H1 (cell line): ENCODE results near the gene ADD3. TPM values are rescaled to one million over a fixed set of nuclear protein-coding genes. Genes with fewer than 3 reads are reported as not detected.

ENCODE experiments used
- CTCF ChIA-PET: fragments of 300-600 bp; sonication (Branson Sonifier 250); formaldehyde crosslinking; loops from one replicate; lab custom pipeline; 2021; ENCODE audit not compliant: partially characterized antibody; lab: Charles Lee
- POLR2A ChIA-PET: fragments of 300-600 bp; sonication (Branson Sonifier 250); formaldehyde crosslinking; loops from one replicate; lab custom pipeline; 2021; ENCODE audit warnings: inconsistent platforms; ENCODE audit not compliant: partially characterized antibody; lab: Charles Lee
- DNase-seq, 2 experiments: peaks; one replicate each; pipeline versions ENCODE4 v3.0.0 to v3.0.0-alpha.2; 2010 to 2022; ENCODE audit warnings: low spot score in 2 of 2, low read depth in 1 of 2, mixed read lengths in 1 of 2
- FAIRE-seq: peaks from 2 replicates; lab custom pipeline; 2011; peaks lifted over from hg19 to GRCh38; lab: Jason Lieb, UNC
- H2AFZ ChIP-seq: 2 replicates; pipeline ENCODE4 v1.8.1; 2012; ENCODE audit warnings: low read length, inconsistent platforms
- H2AK5ac ChIP-seq: 2 replicates; pipeline ENCODE4 v1.6.1; 2013; ENCODE audit warnings: low read depth, low read length
- H2BK120ac ChIP-seq: replicated peaks from 2 replicates; pipeline ENCODE3; 2013; ENCODE audit warnings: low read depth, low read length, inconsistent platforms
- H2BK12ac ChIP-seq: 2 replicates; pipeline ENCODE4 v1.6.1; 2013; ENCODE audit warnings: low read depth, low read length
- H2BK15ac ChIP-seq: 2 replicates; pipeline ENCODE4 v1.6.1; 2013; ENCODE audit warnings: low read length
- H2BK20ac ChIP-seq: 2 replicates; pipeline ENCODE4 v1.6.1; 2013; ENCODE audit warnings: low read length
- H2BK5ac ChIP-seq: 2 replicates; pipeline ENCODE4 v1.6.1; 2013; ENCODE audit warnings: low read depth, low read length
- H3K14ac ChIP-seq: 2 replicates; pipeline ENCODE4 v1.6.1; 2013; ENCODE audit warnings: inconsistent platforms; ENCODE audit not compliant: insufficient read length
- H3K18ac ChIP-seq: 2 replicates; pipeline ENCODE4 v1.6.1; 2013; ENCODE audit warnings: low read length; ENCODE audit errors: extremely low read depth
- H3K23ac ChIP-seq: 2 replicates; pipeline ENCODE4 v1.6.1; 2013; ENCODE audit warnings: inconsistent platforms; ENCODE audit not compliant: insufficient read length
- H3K23me2 ChIP-seq: 2 replicates; pipeline ENCODE4 v1.6.1; 2013; ENCODE audit warnings: low read depth, low read length
- H3K27ac ChIP-seq: 2 replicates; pipeline ENCODE4 v1.6.1; 2011; ENCODE audit warnings: low read depth, low read length, inconsistent platforms
- H3K27me3 ChIP-seq, 4 experiments: replicated peaks in 1 of 4; 1 replicate in 1 of 4; 2 replicates in 3 of 4; pipeline versions ENCODE4 v1.6.1 to v1.8.1; 2011 to 2013; ENCODE audit warnings: low read length in 3 of 4, mild to moderate bottlenecking in 3 of 4, inconsistent platforms in 2 of 4, mixed read lengths in 2 of 4, moderate library complexity in 1 of 4; ENCODE audit not compliant: control insufficient read depth in 3 of 4, insufficient read depth in 3 of 4; ENCODE audit errors: extremely low read depth in 1 of 4
- H3K36me3 ChIP-seq, 4 experiments: 2 replicates each; pipeline versions ENCODE4 v1.6.1 to v1.8.1; 2011 to 2013; ENCODE audit warnings: mild to moderate bottlenecking in 4 of 4, low read length in 3 of 4, moderate library complexity in 2 of 4, control low read depth in 1 of 4, inconsistent platforms in 1 of 4; ENCODE audit not compliant: insufficient read depth in 4 of 4, control insufficient read depth in 2 of 4
- H3K4ac ChIP-seq: replicated peaks from 2 replicates; pipeline ENCODE3; 2013; ENCODE audit warnings: low read length, low read depth, mixed read lengths, inconsistent platforms; ENCODE audit not compliant: insufficient read length
- H3K4me1 ChIP-seq, 4 experiments: replicated peaks in 1 of 4; 1 replicate in 1 of 4; 2 replicates in 3 of 4; pipeline versions ENCODE4 v1.6.1 to v1.8.1; 2011 to 2013; ENCODE audit warnings: low read length in 3 of 4, inconsistent platforms in 2 of 4, mixed read lengths in 1 of 4; ENCODE audit not compliant: insufficient read depth in 4 of 4, control insufficient read depth in 3 of 4
- H3K4me2 ChIP-seq, 2 experiments: 2 replicates each; pipeline versions ENCODE4 v1.6.1 to v1.8.1; 2011 to 2013; ENCODE audit warnings: low read depth in 2 of 2, low read length in 2 of 2, control low read depth in 1 of 2, inconsistent platforms in 1 of 2, mild to moderate bottlenecking in 1 of 2; ENCODE audit not compliant: insufficient read depth in 1 of 2
- H3K4me3 ChIP-seq, 4 experiments: fragments of 200-600, 300-600 bp in 1 of 4; sonication (generic), shearing (Covaris generic), sonication (Bioruptor Twin) in 1 of 4; 2 replicates each; pipeline versions ENCODE4 v1.5.1 to v1.8.1; 2011 to 2016; ENCODE audit warnings: low read length in 4 of 4, low read depth in 3 of 4, control low read depth in 2 of 4, inconsistent platforms in 2 of 4, mild to moderate bottlenecking in 2 of 4, mixed read lengths in 1 of 4, moderate library complexity in 1 of 4; ENCODE audit not compliant: insufficient read depth in 2 of 4; ENCODE audit errors: extremely low read depth in 1 of 4
- H3K56ac ChIP-seq: replicated peaks from 2 replicates; pipeline ENCODE3; 2013; ENCODE audit warnings: low read depth, mild to moderate bottlenecking, mixed read lengths, low read length, inconsistent platforms; ENCODE audit not compliant: insufficient read length
- H3K79me1 ChIP-seq: 2 replicates; pipeline ENCODE4 v1.6.1; 2013; ENCODE audit warnings: low read depth, low read length, control low read depth
- H3K79me2 ChIP-seq, 2 experiments: 2 replicates each; pipeline versions ENCODE4 v1.6.1 to v1.8.1; 2012 to 2013; ENCODE audit warnings: low read length in 2 of 2, mild to moderate bottlenecking in 2 of 2, inconsistent platforms in 1 of 2; ENCODE audit not compliant: insufficient read depth in 2 of 2, control insufficient read depth in 1 of 2
- H3K9ac ChIP-seq, 4 experiments: replicated peaks in 1 of 4; 1 replicate in 1 of 4; 2 replicates in 3 of 4; pipeline versions ENCODE4 v1.6.1 to v1.8.1; 2011 to 2013; ENCODE audit warnings: low read depth in 3 of 4, low read length in 3 of 4, control low read depth in 2 of 4, mild to moderate bottlenecking in 2 of 4, moderate library complexity in 2 of 4, inconsistent platforms in 1 of 4; ENCODE audit errors: extremely low read depth in 1 of 4
- H3K9me3 ChIP-seq, 2 experiments: 2 replicates each; pipeline versions ENCODE4 v1.6.1 to v1.8.1; 2012 to 2013; ENCODE audit warnings: mild to moderate bottlenecking in 2 of 2, moderate library complexity in 2 of 2, control low read depth in 1 of 2, inconsistent platforms in 1 of 2, low read depth in 1 of 2, low read length in 1 of 2, mixed read lengths in 1 of 2; ENCODE audit not compliant: insufficient read depth in 2 of 2
- H4K20me1 ChIP-seq, 2 experiments: replicated peaks in 1 of 2; 2 replicates each; pipeline versions ENCODE3 to v1.8.1; 2011 to 2013; ENCODE audit warnings: inconsistent platforms in 2 of 2, low read length in 2 of 2, mild to moderate bottlenecking in 1 of 2; ENCODE audit not compliant: insufficient read depth in 2 of 2, control insufficient read depth in 1 of 2
- H4K5ac ChIP-seq: 2 replicates; pipeline ENCODE4 v1.6.1; 2013; ENCODE audit warnings: low read length, low read depth, mixed read lengths, inconsistent platforms; ENCODE audit not compliant: insufficient read length
- H4K8ac ChIP-seq: 2 replicates; pipeline ENCODE4 v1.8.0; 2013; ENCODE audit warnings: mild to moderate bottlenecking, moderate library complexity, low read length, inconsistent platforms; ENCODE audit not compliant: insufficient read depth; ENCODE audit errors: extremely low read depth
- H4K91ac ChIP-seq: replicated peaks from 2 replicates; pipeline ENCODE3; 2013; ENCODE audit warnings: low read length, mixed read lengths, inconsistent platforms; ENCODE audit not compliant: insufficient read length
- SAP30 ChIP-seq: fragments of 300-600 bp; sonication (generic); IDR thresholded peaks from 2 replicates; pipeline ENCODE4 v1.7.1; 2012; ENCODE audit warnings: low read length, moderate library complexity, mild to moderate bottlenecking, inconsistent platforms; ENCODE audit not compliant: insufficient read depth, insufficient replicate concordance
- SP2 ChIP-seq: IDR thresholded peaks from 2 replicates; pipeline ENCODE4 v1.6.1; 2012; ENCODE audit warnings: mild to moderate bottlenecking, low read length, inconsistent platforms
- WGBS, 2 experiments: shearing (Covaris generic) in 1 of 2; methylation state at CpG; one replicate each; pipeline versions ENCODE4 v1.1.6 to v1.1.7; 2013 to 2015; ENCODE audit warnings: low lambda C conversion rate in 2 of 2, mixed read lengths in 2 of 2, inconsistent platforms in 1 of 2, low coverage in 1 of 2, missing lambda C conversion rate in 1 of 2; ENCODE audit not compliant: insufficient replicate concordance in 2 of 2, insufficient coverage in 1 of 2, insufficient read length in 1 of 2; ENCODE audit errors: extremely low coverage in 1 of 2, missing lambda C conversion rate in 1 of 2; 5-methylcytosine and 5-hydroxymethylcytosine counted together
- polyA plus RNA-seq, 7 experiments: library from polyadenylated mRNA; depleted of rRNA in 3 of 7; stranded (reverse) in 5 of 7; unstranded in 2 of 7; fragments of >200 nt in 5 of 7; fragments of 200-250 nt in 2 of 7; gene quantifications; 1 replicate in 5 of 7; 2 replicates in 1 of 7; 4 replicates in 1 of 7; pipeline versions ENCODE4 v1.2.1 to v1.2.3, GENCODE V29; 2011 to 2013; ENCODE audit warnings: missing spikeins in 2 of 7, mixed read lengths in 2 of 7
- total RNA-seq: library from RNA; stranded (reverse); fragmentation: NEBNext Ultra II Directional; extraction: Animal tissue kit (Norgen Biotek cat#: 25700); gene quantifications from 2 replicates; pipeline ENCODE4 v1.2.1, GENCODE V29; 2021

The ADD3 gene
- total and polyA plus RNA-seq, 2 of the 8 experiments (the other 6 are each of a cell fraction or from before 2014, with no cell fraction given) = 44.7 to 85.6 TPM

DNA sequence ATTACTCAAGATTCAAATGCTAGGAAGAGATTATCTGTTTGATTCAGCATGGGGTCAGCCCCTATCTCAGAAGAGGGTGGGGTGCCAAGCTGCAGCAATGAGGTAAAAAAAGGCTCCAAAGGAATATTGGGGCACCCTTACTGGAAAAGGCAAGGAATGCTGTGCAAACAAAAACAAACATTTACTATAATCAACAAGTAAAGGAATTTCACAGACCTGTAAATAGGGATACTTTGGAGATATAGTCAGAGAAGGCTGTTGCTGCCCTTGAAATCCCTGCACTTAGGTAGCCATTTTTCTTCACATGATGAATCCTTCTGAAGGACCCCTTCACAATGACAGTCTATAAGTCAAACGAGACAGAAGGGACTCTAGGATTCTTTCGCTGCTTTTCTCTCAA lies 10.6 kb upstream of the ADD3 start:
- Histone ChIP-seq H2BK12ac (no peak overlapping the region), H3K4me3 (no peak overlapping the region), H3K79me2 (no peaks in the 10 kb centered on the region), H2BK15ac (no peak overlapping the region), H2BK5ac (no peak overlapping the region), H4K5ac (no peak overlapping the region), H4K8ac (no peak overlapping the region), H2AK5ac (no peak overlapping the region), H3K79me1 (no peaks in the 10 kb centered on the region), H3K18ac (no peak overlapping the region), H4K20me1 (no peaks in the 10 kb centered on the region), H3K23ac (no peak overlapping the region), H3K9ac (no peak overlapping the region), H3K56ac (no peak overlapping the region), H3K36me3 (no peaks in the 10 kb centered on the region), H3K27ac (no peak overlapping the region), H3K23me2 (no peaks in the 10 kb centered on the region), H3K4me1 (peaks cover 0 to 9% (median 2%) of the 10 kb centered on the region in 4 experiments; a peak in 2 of 7 replicates), H2BK120ac (no peak overlapping the region), H3K27me3 (no peaks in the 10 kb centered on the region), H3K4ac (no peak overlapping the region), H3K14ac (no peak overlapping the region), H2BK20ac (no peak overlapping the region), H2AFZ (no peak overlapping the region), H4K91ac (no peak overlapping the region), H3K4me2 (no peak overlapping the region), H3K9me3 (no peaks in the 10 kb centered on the region)
- no peak for DNase-seq
- ChIA-PET POLR2A (interaction anchor here (2.5 kb wide), 1 partner anchor 11 kb away, joined by 16 read pairs; the partner anchor contains the start of gene ADD3), CTCF (interaction anchor here (1.0 kb wide), 1 partner anchor 18 kb away, joined by 6 read pairs; no protein-coding TSS in a partner anchor)
- WGBS, 2 experiments = 90% methylated on average over 2 of the region's 2 CpGs; no CpG with 5 or more reads in 1 of the 2 experiments
- TF ChIP-seq SP2 (no peak), SAP30 (no peak)
- no peak for FAIRE-seq
